Measurements from ENCODE around the gene PGBD4.
"Not testable (repeated sequence)": the region's sequence is repeated elsewhere in the genome, so short reads cannot be mapped to it uniquely, and the experiment has no call there.

Gene PGBD4

GRCh38 chr15:34114739-34115138 lies 12.9 kb downstream of the PGBD4 start:
- no peak for DNase-seq

DNA sequence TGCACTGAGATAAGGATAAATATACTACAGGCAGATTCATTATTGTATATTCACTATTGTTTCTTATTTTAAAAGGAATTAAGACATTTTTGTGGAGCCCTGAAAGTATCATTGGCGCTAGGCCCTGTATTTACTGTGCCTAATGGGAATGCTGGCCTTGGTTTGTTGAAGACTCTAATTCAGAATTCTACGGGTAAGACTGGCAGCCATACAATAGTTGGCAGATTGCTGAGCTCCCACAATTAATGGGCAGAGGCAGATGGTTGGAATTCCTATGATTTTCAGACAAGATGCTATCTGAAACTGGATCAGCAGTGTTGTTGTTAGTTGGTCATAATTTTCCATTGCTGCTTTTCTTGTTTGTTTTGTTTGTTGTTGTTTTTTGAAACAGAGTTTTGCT lies 14.7 kb downstream of the PGBD4 start:
- DNase-seq, result no peak

- no peak for DNase-seq
These were observed 17.4 kb downstream of the PGBD4 start for GRCh38 chr15:34119291-34119690.

GRCh38 chr15:34120420-34120819 lies 18.5 kb downstream of the PGBD4 start:
- DNase-seq, result not testable (repeated sequence)

DNA sequence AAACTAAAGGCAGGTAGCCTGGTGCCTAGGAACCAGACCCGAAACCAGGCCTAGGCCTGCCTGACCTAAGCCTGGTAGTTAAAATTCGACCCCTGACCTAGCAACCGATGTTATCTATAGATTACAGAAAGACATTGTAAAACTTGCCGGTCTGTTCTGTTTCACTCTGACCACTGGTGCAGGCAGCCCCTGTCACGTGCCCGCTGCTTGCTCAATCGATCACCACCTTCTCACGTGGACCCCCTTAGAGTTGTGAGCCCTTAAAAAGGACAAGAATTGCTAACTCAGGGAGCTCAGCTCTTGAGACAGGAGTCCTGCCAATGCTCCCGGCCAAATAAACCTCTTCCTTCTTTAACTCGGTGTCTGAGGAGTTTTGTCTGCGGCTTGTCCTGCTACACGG lies 19.9 kb downstream of the PGBD4 start:
- DNase-seq, result not testable (repeated sequence)

GRCh38 chr15:34122771-34123183 lies 20.9 kb downstream of the PGBD4 start:
- no peak for DNase-seq

DNA sequence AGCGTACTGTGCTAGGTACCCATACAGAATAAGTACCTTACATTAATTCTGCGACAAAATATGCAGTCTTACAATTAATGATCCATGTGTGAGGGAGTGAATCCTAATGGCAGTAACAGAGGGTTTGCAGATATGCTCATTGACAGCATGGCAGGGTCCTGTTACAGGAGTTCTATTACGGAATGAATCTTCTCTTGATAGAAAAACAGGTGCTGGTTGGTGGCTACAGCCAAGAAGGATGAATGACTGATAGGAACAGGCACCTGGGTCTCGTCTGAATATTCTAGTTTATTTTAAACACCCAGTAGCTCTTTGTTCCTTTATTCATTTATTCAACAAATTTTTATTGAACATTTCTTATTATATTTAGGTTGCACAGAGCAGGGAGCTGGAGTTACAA lies 22.8 kb downstream of the PGBD4 start:
- DNase-seq, result no peak

DNA sequence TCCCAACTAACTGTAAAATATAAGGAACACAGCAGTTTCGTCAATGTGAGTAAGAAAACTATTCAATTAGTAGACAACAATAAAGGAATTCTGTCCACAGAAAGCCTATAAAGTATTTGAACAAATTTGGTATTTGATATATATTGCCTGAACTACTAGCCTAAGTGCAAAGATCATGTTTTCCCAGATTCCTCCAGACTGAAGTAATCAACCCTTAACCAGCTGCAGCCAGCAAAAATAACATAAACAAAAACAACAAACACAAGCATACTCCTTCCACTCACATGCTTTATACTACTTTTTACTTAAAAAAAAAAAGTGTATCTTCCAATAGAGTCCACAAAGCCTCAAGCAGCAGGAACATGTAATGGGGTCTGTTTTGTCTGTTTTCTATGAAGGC lies 24.1 kb downstream of the PGBD4 start:
- no peak for DNase-seq

- no peak for DNase-seq
These were observed 24.6 kb downstream of the PGBD4 start for GRCh38 chr15:34126522-34126921.

- DNase-seq, result no peak
These were observed 27.0 kb downstream of the PGBD4 start for GRCh38 chr15:34128898-34129297.

GRCh38 chr15:34132881-34133280 lies 31.0 kb downstream of the PGBD4 start:
- DNase-seq, result no peak

DNA sequence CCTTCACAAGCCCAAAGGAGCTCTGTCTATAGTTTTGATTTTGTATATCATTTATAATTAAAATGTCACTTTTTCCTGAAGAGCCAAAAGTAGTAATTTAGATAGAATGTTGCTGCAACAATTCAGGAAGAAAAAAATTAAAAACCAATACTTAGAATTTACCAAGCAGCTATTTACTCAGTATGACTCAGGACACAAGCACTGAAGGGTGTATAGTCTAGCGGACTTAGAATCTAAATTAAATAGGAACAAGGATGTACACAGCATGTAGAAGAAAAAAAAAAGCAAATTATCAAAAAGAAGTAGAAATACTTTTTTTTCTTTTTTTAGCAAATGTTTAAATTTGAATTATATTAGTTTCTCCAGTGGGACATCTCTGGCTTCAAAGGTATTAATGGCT lies 31.6 kb downstream of the PGBD4 start:
- DNase-seq, result no peak

GRCh38 chr15:34147371-34148140 lies 45.7 kb downstream of the PGBD4 start:
- no peak for DNase-seq

GRCh38 chr15:34154725-34155204 lies 52.9 kb downstream of the PGBD4 start:
- no peak for DNase-seq

DNA sequence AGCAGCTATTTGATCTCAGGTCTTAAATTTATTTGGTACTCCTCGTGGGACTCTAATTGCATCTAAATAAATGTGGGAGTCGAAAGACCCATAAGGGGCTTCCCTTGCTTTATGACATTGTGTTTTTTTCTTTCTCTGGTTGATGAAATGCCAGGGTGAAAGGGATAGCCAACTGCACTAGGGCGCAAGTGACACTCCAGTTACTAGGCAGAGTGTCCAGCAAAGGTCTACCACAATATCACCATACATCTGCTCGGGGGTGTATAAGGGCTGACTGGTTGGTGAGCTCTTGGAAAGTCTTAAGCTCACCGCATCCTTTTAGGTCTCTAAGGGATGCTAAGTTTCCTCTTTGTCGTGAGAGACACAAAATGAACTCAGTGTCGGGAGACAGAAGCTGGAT lies 54.0 kb downstream of the PGBD4 start:
- DNase-seq, result no peak
